Occipital lobe (tissue), 2 donors: ENCODE data around the gene TRABD2B. TPM values are rescaled to one million over a fixed set of nuclear protein-coding genes. Genes with fewer than 3 reads are reported as not detected.

Source experiments
- DNase-seq: peaks from one replicate; lab custom pipeline; 2025; lab: John Stamatoyannopoulos, UW
- total RNA-seq: library from RNA; depleted of rRNA; stranded (reverse); fragments of >200 nt; gene quantifications from one replicate; pipeline ENCODE4 v1.2.3, GENCODE V29; 2014

TRABD2B gene
- total RNA-seq, 1 donor from 2014 or later, result under 0.01 TPM

- no peak for DNase-seq
Observed at GRCh38 chr1:48022306-48022705, 25.1 kb upstream of the TRABD2B start.

- no peak for DNase-seq
Observed at GRCh38 chr1:48021792-48022191, 24.6 kb upstream of the TRABD2B start.

GRCh38 chr1:48019714-48020315, 22.6 kb upstream of the TRABD2B start:
- no peak for DNase-seq

GRCh38 chr1:48018799-48019198, 21.6 kb upstream of the TRABD2B start:
- no peak for DNase-seq

- no peak for DNase-seq
Observed at GRCh38 chr1:48017716-48018115, 20.5 kb upstream of the TRABD2B start.

- no peak for DNase-seq
Observed at GRCh38 chr1:48016515-48016914, 19.3 kb upstream of the TRABD2B start.

GRCh38 chr1:48013270-48013669, 16.1 kb upstream of the TRABD2B start:
- no peak for DNase-seq

GRCh38 chr1:48007047-48007446, 9.9 kb upstream of the TRABD2B start:
- DNase-seq, result no peak

GRCh38 chr1:48006264-48006663, 9.1 kb upstream of the TRABD2B start:
- DNase-seq, result no peak

GRCh38 chr1:48005253-48006117, 8.3 kb upstream of the TRABD2B start:
- no peak for DNase-seq

GRCh38 chr1:48003741-48004531, 6.8 kb upstream of the TRABD2B start:
- no peak for DNase-seq

GRCh38 chr1:48002142-48002541, 5.0 kb upstream of the TRABD2B start:
- DNase-seq, result no peak

- DNase-seq, result no peak
Observed at GRCh38 chr1:48001696-48002095, 4.5 kb upstream of the TRABD2B start.

GRCh38 chr1:48000883-48001282, 3.7 kb upstream of the TRABD2B start:
- DNase-seq, result no peak

- no peak for DNase-seq
Observed at GRCh38 chr1:47999097-47999496, 1.9 kb upstream of the TRABD2B start.

GRCh38 chr1:47998396-47998990, 1.3 kb upstream of the TRABD2B start:
- DNase-seq, result no peak

GRCh38 chr1:47996406-47997226, 569 bp downstream of the TRABD2B start:
- no peak for DNase-seq

GRCh38 chr1:47996060-47996405, 1.2 kb downstream of the TRABD2B start:
- DNase-seq, result no peak

- no peak for DNase-seq
Observed at GRCh38 chr1:47995306-47996050, 1.7 kb downstream of the TRABD2B start.

GRCh38 chr1:47993881-47994625, 3.1 kb downstream of the TRABD2B start:
- DNase-seq, result no peak
